SK-N-SH treated with all-trans-retinoic acid at 6 μM for 48 hours (cell line): Measurements from ENCODE around the gene CSE1L.

Source experiments
- ATAC-seq: fragments of 200-7000 bp; cut with Tn5 transposase; 3 replicates; pipeline ENCODE4 v1.9.1; 2020; ENCODE audit warnings: mild to moderate bottlenecking, moderate library complexity
- ARNTL ChIP-seq: fragments of 450-650 bp; formaldehyde crosslinking; IDR thresholded peaks from 2 replicates; pipeline ENCODE4 v1.5.0; 2020; ENCODE audit warnings: low read depth, mild to moderate bottlenecking, moderate library complexity, borderline replicate concordance
- BACH2 ChIP-seq: fragments of 250-450 bp; sonication (Bioruptor Pico); IDR thresholded peaks from 2 replicates; pipeline ENCODE4 v1.9.0; 2021; ENCODE audit warnings: mild to moderate bottlenecking, borderline replicate concordance
- CSDC2 ChIP-seq: fragments of 250-450 bp; sonication (Bioruptor Pico); IDR thresholded peaks from 2 replicates; pipeline ENCODE4 v1.5.0; 2020; ENCODE audit warnings: mild to moderate bottlenecking, moderate library complexity
- ESRRG ChIP-seq: fragments of 250-450 bp; sonication (Bioruptor Pico); IDR thresholded peaks from 2 replicates; pipeline ENCODE4 v1.6.1; 2021; ENCODE audit warnings: mild to moderate bottlenecking
- GLIS3 ChIP-seq: fragments of 250-450 bp; sonication (Bioruptor Pico); IDR thresholded peaks from 2 replicates; pipeline ENCODE4 v1.5.0; 2020; ENCODE audit warnings: mild to moderate bottlenecking, moderate library complexity
- ISL1 ChIP-seq: fragments of 250-450 bp; sonication (Bioruptor Pico); IDR thresholded peaks from 2 replicates; pipeline ENCODE4 v2.1.2; 2022; ENCODE audit warnings: mild to moderate bottlenecking, moderate library complexity
- PPARA ChIP-seq: fragments of 250-450 bp; sonication (Bioruptor Pico); IDR thresholded peaks from 2 replicates; pipeline ENCODE4 v1.5.0; 2020; ENCODE audit warnings: mild to moderate bottlenecking, borderline replicate concordance
- RARB ChIP-seq: fragments of 250-450 bp; sonication (Bioruptor Pico); IDR thresholded peaks from 2 replicates; pipeline ENCODE4 v1.8.0; 2021; ENCODE audit warnings: mild to moderate bottlenecking, moderate library complexity
- SNAI2 ChIP-seq: fragments of 250-450 bp; sonication (Bioruptor Pico); IDR thresholded peaks from 2 replicates; pipeline ENCODE4 v1.5.0; 2020; ENCODE audit warnings: mild to moderate bottlenecking, moderate library complexity
- TCF4 ChIP-seq: fragments of 250-450 bp; sonication (Bioruptor Pico); IDR thresholded peaks from 2 replicates; pipeline ENCODE4 v1.8.0; 2021; ENCODE audit warnings: mild to moderate bottlenecking, moderate library complexity, borderline replicate concordance
- TOX ChIP-seq: fragments of 250-450 bp; sonication (Bioruptor Pico); IDR thresholded peaks from 2 replicates; pipeline ENCODE4 v1.8.0; 2021; ENCODE audit warnings: mild to moderate bottlenecking, moderate library complexity, borderline replicate concordance
- ZC3H10 ChIP-seq: fragments of 250-450 bp; sonication (Bioruptor Pico); IDR thresholded peaks from 2 replicates; pipeline ENCODE4 v1.5.1; 2021; ENCODE audit warnings: mild to moderate bottlenecking, moderate library complexity
- ZFP3 ChIP-seq: fragments of 250-450 bp; sonication (Bioruptor Pico); IDR thresholded peaks from 2 replicates; pipeline ENCODE4 v1.5.0; 2020; ENCODE audit warnings: mild to moderate bottlenecking, moderate library complexity
- ZFP30 ChIP-seq: fragments of 450-650 bp; formaldehyde crosslinking; IDR thresholded peaks from 2 replicates; pipeline ENCODE4 v1.5.0; 2022; ENCODE audit warnings: mild to moderate bottlenecking, moderate library complexity
- ZNF565 ChIP-seq: fragments of 450-650 bp; formaldehyde crosslinking; conservative IDR thresholded peaks from 2 replicates; pipeline ENCODE4 v1.5.0; 2020; ENCODE audit warnings: low read depth, mild to moderate bottlenecking, moderate library complexity
- ZNF70 ChIP-seq: fragments of 450-650 bp; formaldehyde crosslinking; IDR thresholded peaks from 2 replicates; pipeline ENCODE4 v1.5.0; 2020; ENCODE audit warnings: mild to moderate bottlenecking, moderate library complexity
- ZNF8 ChIP-seq: fragments of 450-650 bp; formaldehyde crosslinking; IDR thresholded peaks from 2 replicates; pipeline ENCODE4 v1.5.0; 2020; ENCODE audit warnings: mild to moderate bottlenecking, moderate library complexity
- TF ChIP-seq, protein P1 (sequence below): fragments of 250-450 bp; sonication (Bioruptor Pico); IDR thresholded peaks from 2 replicates; pipeline ENCODE4 v1.5.1; 2021; ENCODE audit warnings: mild to moderate bottlenecking, moderate library complexity
- TF ChIP-seq, protein P2 (sequence below): fragments of 250-450 bp; sonication (Bioruptor Pico); IDR thresholded peaks from 2 replicates; pipeline ENCODE4 v1.5.0; 2020; ENCODE audit warnings: mild to moderate bottlenecking, moderate library complexity
- TF ChIP-seq, protein P3 (sequence below): fragments of 250-450 bp; sonication (Bioruptor Pico); IDR thresholded peaks from 2 replicates; pipeline ENCODE4 v1.8.0; 2020; ENCODE audit warnings: mild to moderate bottlenecking, moderate library complexity, borderline replicate concordance
- TF ChIP-seq, protein P4 (sequence below): fragments of 250-450 bp; sonication (Bioruptor Pico); IDR thresholded peaks from 2 replicates; pipeline ENCODE4 v1.5.1; 2020; ENCODE audit warnings: low read depth, mild to moderate bottlenecking, moderate library complexity
- TF ChIP-seq, protein P5 (sequence below): fragments of 250-450 bp; sonication (Bioruptor Pico); IDR thresholded peaks from 2 replicates; pipeline ENCODE4 v1.8.0; 2021; ENCODE audit warnings: low read depth, mild to moderate bottlenecking, moderate library complexity, borderline replicate concordance

The CSE1L gene

DNA sequence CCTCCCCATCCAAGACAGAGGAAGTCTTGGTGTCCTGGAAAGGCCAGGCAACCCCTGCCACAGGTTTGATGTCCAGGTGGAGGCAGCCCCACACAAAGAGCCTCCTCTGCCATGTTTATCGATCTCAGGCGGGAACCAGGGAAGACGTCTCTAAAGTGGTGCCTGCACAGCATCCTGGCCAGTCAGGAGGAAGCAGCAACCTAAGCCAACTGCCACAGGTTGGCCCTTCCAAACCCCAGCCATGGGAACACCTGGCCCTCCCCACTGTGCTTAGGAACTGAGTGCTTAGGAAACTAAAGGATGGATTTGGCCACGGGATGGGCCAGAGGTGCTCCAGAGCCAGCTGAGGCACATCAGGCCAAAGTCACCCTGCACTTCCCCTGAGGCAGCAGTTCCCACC lies 56.9 kb downstream of the CSE1L start:
- no peak for ATAC-seq
- TF ChIP-seq ZFP3 (CRISPR knock-in tag), result no peak
- TF ChIP-seq ZFP30 (CRISPR knock-in tag), result no peak
- TF ChIP-seq, protein P1, sequence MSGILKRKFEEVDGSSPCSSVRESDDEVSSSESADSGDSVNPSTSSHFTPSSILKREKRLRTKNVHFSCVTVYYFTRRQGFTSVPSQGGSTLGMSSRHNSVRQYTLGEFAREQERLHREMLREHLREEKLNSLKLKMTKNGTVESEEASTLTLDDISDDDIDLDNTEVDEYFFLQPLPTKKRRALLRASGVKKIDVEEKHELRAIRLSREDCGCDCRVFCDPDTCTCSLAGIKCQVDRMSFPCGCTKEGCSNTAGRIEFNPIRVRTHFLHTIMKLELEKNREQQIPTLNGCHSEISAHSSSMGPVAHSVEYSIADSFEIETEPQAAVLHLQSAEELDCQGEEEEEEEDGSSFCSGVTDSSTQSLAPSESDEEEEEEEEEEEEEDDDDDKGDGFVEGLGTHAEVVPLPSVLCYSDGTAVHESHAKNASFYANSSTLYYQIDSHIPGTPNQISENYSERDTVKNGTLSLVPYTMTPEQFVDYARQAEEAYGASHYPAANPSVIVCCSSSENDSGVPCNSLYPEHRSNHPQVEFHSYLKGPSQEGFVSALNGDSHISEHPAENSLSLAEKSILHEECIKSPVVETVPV, result no peak
- TF ChIP-seq GLIS3 (CRISPR knock-in tag), result no peak
- TF ChIP-seq ZC3H10, result no peak
- TF ChIP-seq, protein P2, sequence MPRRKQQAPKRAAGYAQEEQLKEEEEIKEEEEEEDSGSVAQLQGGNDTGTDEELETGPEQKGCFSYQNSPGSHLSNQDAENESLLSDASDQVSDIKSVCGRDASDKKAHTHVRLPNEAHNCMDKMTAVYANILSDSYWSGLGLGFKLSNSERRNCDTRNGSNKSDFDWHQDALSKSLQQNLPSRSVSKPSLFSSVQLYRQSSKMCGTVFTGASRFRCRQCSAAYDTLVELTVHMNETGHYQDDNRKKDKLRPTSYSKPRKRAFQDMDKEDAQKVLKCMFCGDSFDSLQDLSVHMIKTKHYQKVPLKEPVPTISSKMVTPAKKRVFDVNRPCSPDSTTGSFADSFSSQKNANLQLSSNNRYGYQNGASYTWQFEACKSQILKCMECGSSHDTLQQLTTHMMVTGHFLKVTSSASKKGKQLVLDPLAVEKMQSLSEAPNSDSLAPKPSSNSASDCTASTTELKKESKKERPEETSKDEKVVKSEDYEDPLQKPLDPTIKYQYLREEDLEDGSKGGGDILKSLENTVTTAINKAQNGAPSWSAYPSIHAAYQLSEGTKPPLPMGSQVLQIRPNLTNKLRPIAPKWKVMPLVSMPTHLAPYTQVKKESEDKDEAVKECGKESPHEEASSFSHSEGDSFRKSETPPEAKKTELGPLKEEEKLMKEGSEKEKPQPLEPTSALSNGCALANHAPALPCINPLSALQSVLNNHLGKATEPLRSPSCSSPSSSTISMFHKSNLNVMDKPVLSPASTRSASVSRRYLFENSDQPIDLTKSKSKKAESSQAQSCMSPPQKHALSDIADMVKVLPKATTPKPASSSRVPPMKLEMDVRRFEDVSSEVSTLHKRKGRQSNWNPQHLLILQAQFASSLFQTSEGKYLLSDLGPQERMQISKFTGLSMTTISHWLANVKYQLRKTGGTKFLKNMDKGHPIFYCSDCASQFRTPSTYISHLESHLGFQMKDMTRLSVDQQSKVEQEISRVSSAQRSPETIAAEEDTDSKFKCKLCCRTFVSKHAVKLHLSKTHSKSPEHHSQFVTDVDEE (CRISPR knock-in tag), result no peak
- no peak for TF ChIP-seq ZNF565
- TF ChIP-seq CSDC2 (CRISPR knock-in tag), result no peak
- no peak for TF ChIP-seq TCF4 (CRISPR knock-in tag)
- TF ChIP-seq ISL1 (CRISPR knock-in tag), result no peak
- no peak for TF ChIP-seq ARNTL (CRISPR knock-in tag)
- TF ChIP-seq TOX (CRISPR knock-in tag), result no peak
- TF ChIP-seq, protein P3, sequence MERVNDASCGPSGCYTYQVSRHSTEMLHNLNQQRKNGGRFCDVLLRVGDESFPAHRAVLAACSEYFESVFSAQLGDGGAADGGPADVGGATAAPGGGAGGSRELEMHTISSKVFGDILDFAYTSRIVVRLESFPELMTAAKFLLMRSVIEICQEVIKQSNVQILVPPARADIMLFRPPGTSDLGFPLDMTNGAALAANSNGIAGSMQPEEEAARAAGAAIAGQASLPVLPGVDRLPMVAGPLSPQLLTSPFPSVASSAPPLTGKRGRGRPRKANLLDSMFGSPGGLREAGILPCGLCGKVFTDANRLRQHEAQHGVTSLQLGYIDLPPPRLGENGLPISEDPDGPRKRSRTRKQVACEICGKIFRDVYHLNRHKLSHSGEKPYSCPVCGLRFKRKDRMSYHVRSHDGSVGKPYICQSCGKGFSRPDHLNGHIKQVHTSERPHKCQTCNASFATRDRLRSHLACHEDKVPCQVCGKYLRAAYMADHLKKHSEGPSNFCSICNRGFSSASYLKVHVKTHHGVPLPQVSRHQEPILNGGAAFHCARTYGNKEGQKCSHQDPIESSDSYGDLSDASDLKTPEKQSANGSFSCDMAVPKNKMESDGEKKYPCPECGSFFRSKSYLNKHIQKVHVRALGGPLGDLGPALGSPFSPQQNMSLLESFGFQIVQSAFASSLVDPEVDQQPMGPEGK (CRISPR knock-in tag), result no peak
- no peak for TF ChIP-seq ESRRG
- TF ChIP-seq RARB (CRISPR knock-in tag), result no peak
- no peak for TF ChIP-seq ZNF70 (CRISPR knock-in tag)
- TF ChIP-seq ZNF8 (CRISPR knock-in tag), result no peak
- no peak for TF ChIP-seq SNAI2 (CRISPR knock-in tag)
- TF ChIP-seq, protein P4, sequence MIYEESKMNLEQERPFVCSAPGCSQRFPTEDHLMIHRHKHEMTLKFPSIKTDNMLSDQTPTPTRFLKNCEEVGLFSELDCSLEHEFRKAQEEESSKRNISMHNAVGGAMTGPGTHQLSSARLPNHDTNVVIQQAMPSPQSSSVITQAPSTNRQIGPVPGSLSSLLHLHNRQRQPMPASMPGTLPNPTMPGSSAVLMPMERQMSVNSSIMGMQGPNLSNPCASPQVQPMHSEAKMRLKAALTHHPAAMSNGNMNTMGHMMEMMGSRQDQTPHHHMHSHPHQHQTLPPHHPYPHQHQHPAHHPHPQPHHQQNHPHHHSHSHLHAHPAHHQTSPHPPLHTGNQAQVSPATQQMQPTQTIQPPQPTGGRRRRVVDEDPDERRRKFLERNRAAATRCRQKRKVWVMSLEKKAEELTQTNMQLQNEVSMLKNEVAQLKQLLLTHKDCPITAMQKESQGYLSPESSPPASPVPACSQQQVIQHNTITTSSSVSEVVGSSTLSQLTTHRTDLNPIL, result no peak

DNA sequence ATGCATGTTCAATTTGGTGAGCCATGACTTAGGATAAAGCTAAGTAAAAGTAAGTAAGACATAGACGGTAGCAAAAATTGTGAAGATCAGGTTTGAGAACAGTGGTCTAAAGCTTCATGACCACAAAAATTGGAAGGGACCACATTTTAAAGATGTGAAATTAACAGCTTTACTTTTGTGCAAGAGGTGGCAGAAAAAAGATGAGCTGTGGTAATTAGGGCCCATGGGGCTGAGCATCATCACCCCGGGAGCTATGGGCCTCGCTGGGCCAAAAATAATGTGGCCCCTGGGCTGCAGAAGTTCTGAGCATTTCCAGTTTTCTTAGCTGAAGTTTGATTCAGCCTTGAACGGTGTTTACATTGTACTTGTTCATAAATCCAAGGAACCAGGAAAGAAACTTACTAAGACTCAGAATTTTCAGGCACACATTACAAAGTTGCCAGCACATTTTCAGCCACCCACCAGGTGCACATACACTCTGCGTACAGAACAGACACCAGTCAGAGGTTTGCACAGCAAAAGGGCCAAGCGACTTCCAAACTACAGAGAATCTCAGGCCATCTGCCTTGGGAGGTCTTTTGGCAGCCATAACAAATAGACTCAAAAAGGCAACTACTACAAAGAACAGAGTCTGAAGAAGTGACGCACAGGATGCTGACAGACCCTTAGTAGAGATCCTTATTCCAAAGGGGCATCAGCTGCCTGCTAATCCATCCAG lies 57.7 kb downstream of the CSE1L start:
- TF ChIP-seq, protein P2 (CRISPR knock-in tag), result no peak
- TF ChIP-seq CSDC2 (CRISPR knock-in tag), result no peak
- TF ChIP-seq PPARA (CRISPR knock-in tag), result no peak
- TF ChIP-seq, protein P3 (CRISPR knock-in tag), result no peak
- TF ChIP-seq RARB (CRISPR knock-in tag), result no peak
- TF ChIP-seq, protein P4, result no peak
- no peak for TF ChIP-seq TOX (CRISPR knock-in tag)
- TF ChIP-seq ZNF565, result no peak
- no peak for TF ChIP-seq ZNF70 (CRISPR knock-in tag)
- TF ChIP-seq ZNF8 (CRISPR knock-in tag), result no peak
- TF ChIP-seq, protein P5, sequence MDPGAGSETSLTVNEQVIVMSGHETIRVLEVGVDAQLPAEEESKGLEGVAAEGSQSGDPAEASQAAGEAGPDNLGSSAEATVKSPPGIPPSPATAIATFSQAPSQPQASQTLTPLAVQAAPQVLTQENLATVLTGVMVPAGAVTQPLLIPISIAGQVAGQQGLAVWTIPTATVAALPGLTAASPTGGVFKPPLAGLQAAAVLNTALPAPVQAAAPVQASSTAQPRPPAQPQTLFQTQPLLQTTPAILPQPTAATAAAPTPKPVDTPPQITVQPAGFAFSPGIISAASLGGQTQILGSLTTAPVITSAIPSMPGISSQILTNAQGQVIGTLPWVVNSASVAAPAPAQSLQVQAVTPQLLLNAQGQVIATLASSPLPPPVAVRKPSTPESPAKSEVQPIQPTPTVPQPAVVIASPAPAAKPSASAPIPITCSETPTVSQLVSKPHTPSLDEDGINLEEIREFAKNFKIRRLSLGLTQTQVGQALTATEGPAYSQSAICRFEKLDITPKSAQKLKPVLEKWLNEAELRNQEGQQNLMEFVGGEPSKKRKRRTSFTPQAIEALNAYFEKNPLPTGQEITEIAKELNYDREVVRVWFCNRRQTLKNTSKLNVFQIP, result no peak
- TF ChIP-seq BACH2 (CRISPR knock-in tag), result no peak
- no peak for TF ChIP-seq GLIS3 (CRISPR knock-in tag)
- no peak for TF ChIP-seq ESRRG
- ATAC-seq, result no peak
